Measurements from ENCODE around the gene CADPS2. TPM values are rescaled to one million over a fixed set of nuclear protein-coding genes. Genes with fewer than 3 reads are reported as not detected.

The CADPS2 gene
- polyA plus RNA-seq, 3 donors = not detected

DNA sequence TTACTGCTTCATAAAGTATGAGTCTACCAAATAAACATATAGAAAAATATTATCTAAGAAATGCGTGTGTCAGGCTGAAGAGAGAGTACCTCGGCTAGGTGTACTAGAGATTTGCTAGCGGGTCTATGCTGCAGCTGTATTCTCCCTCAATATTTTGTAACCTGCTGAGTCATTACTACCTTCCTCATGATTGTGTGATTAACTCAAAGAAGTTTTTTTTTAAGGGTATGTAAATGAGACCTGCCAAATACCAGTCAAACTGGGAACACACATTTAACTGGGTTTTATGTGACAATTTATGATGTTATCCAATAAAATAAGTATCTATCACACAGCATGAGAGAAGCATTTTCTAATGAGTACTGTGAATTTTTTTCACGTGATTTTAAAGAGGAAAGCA lies 367.8 kb downstream of the CADPS2 start:
- no peak overlapping the region for H2AFZ ChIP-seq (ENCODE audit: insufficient read depth, low read depth, low read length, poor library complexity, severe bottlenecking)
- no peaks in the 10 kb centered on the region for H3K36me3 Mint-ChIP-seq
- WGBS (ENCODE audit: insufficient coverage) = no CpG with 5 or more reads among the region's 4 CpGs

DNA sequence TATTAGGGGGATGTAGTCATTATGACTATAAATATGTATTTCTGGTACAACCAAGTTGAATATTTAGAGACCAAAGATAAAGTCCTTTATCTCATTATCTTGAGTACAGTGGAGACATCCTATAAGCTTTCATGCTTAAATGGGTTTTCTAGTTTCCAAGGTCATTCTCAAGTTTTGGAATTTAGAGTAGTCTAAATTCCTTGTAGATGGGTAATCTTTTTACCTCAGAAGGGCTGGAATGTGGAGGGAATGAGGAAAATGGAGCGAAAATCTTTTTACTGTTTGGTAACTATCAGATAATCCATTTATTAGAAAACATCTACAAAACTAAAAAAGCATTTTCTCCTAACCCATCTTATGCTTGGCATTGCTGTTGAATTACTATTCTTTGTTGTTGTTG lies 368.7 kb downstream of the CADPS2 start:
- H3K4me1 Mint-ChIP-seq = no peaks in the 10 kb centered on the region
- intact Hi-C loops (cut with micrococcal nuclease) = no loop called here
- WGBS (ENCODE audit: insufficient coverage) = no CpG with 5 or more reads among the region's 1 CpG
- Histone ChIP-seq H3K36me3 (replicated peaks in 1 of 2; ENCODE audit: control insufficient read depth in 1 of 2, insufficient read depth in 2 of 2, low read length in 2 of 2) (no peaks in the 10 kb centered on the region), H3K4me3 (replicated peaks in 1 of 3; ENCODE audit: low read depth in 2 of 3, low read length in 3 of 3) (no peak overlapping the region), H3K79me2 (ENCODE audit: insufficient read depth, low read length) (no peaks in the 10 kb centered on the region), H3K27ac (ENCODE audit: low read depth in 1 of 2, low read length in 2 of 2) (no peak overlapping the region), H4K20me1 (ENCODE audit: insufficient read depth, low read length) (no peaks in the 10 kb centered on the region), H3K9me3 (replicated peaks in 1 of 2; ENCODE audit: control insufficient read depth in 1 of 2, insufficient read depth in 1 of 2, low read length in 2 of 2) (no peaks in the 10 kb centered on the region), H3K4me2 (replicated peaks; ENCODE audit: extremely low read depth, low read length, poor library complexity, severe bottlenecking) (no peak overlapping the region), H3K4me1 (ENCODE audit: control insufficient read depth in 1 of 2, insufficient read depth in 2 of 2, low read length in 2 of 2) (no peaks in the 10 kb centered on the region), H3K27me3 (ENCODE audit: control insufficient read depth in 2 of 2, insufficient read depth in 2 of 2, low read length in 2 of 2) (no peaks in the 10 kb centered on the region), H3K9ac (ENCODE audit: insufficient read depth, low read length, poor library complexity, severe bottlenecking) (no peak overlapping the region), H2AFZ (ENCODE audit: insufficient read depth, low read depth, low read length, poor library complexity, severe bottlenecking) (no peak overlapping the region)
- no peaks in the 10 kb centered on the region for H3K9me3 Mint-ChIP-seq
- no peak overlapping the region for H3K27ac Mint-ChIP-seq
- H3K27me3 Mint-ChIP-seq (ENCODE audit: low read depth in 3 of 3) = no peaks in the 10 kb centered on the region
- H3K4me3 Mint-ChIP-seq = no peak overlapping the region
- TF ChIP-seq, protein P1, sequence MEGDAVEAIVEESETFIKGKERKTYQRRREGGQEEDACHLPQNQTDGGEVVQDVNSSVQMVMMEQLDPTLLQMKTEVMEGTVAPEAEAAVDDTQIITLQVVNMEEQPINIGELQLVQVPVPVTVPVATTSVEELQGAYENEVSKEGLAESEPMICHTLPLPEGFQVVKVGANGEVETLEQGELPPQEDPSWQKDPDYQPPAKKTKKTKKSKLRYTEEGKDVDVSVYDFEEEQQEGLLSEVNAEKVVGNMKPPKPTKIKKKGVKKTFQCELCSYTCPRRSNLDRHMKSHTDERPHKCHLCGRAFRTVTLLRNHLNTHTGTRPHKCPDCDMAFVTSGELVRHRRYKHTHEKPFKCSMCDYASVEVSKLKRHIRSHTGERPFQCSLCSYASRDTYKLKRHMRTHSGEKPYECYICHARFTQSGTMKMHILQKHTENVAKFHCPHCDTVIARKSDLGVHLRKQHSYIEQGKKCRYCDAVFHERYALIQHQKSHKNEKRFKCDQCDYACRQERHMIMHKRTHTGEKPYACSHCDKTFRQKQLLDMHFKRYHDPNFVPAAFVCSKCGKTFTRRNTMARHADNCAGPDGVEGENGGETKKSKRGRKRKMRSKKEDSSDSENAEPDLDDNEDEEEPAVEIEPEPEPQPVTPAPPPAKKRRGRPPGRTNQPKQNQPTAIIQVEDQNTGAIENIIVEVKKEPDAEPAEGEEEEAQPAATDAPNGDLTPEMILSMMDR (IDR thresholded peaks at IDR 0.05) = no peak
- DNase-seq = no peak
- no peaks in the 10 kb centered on the region for H3K36me3 Mint-ChIP-seq

More for the DNA sequence above, 367.8 kb downstream of the CADPS2 start:
- Histone ChIP-seq H3K4me1 (ENCODE audit: control insufficient read depth in 1 of 2, insufficient read depth in 2 of 2, low read length in 2 of 2) (no peaks in the 10 kb centered on the region), H4K20me1 (ENCODE audit: insufficient read depth, low read length) (no peaks in the 10 kb centered on the region), H3K27ac (ENCODE audit: low read depth in 1 of 2, low read length in 2 of 2) (no peak overlapping the region), H3K36me3 (replicated peaks in 1 of 2; ENCODE audit: control insufficient read depth in 1 of 2, insufficient read depth in 2 of 2, low read length in 2 of 2) (no peaks in the 10 kb centered on the region), H3K9ac (ENCODE audit: insufficient read depth, low read length, poor library complexity, severe bottlenecking) (no peak overlapping the region), H3K4me3 (replicated peaks in 1 of 3; ENCODE audit: low read depth in 2 of 3, low read length in 3 of 3) (no peak overlapping the region), H3K9me3 (replicated peaks in 1 of 2; ENCODE audit: control insufficient read depth in 1 of 2, insufficient read depth in 1 of 2, low read length in 2 of 2) (no peaks in the 10 kb centered on the region), H3K4me2 (replicated peaks; ENCODE audit: extremely low read depth, low read length, poor library complexity, severe bottlenecking) (no peak overlapping the region), H3K27me3 (ENCODE audit: control insufficient read depth in 2 of 2, insufficient read depth in 2 of 2, low read length in 2 of 2) (no peaks in the 10 kb centered on the region), H3K79me2 (ENCODE audit: insufficient read depth, low read length) (no peaks in the 10 kb centered on the region)
- Mint-ChIP-seq H3K9me3 (no peaks in the 10 kb centered on the region), H3K4me3 (no peak overlapping the region), H3K27me3 (ENCODE audit: low read depth in 3 of 3) (no peaks in the 10 kb centered on the region), H3K27ac (no peak overlapping the region), H3K4me1 (no peaks in the 10 kb centered on the region)
- intact Hi-C loops (cut with micrococcal nuclease) = no loop called here
- DNase-seq = no peak
- TF ChIP-seq, protein P1 (IDR thresholded peaks at IDR 0.05) = no peak

All from CD14-positive monocyte (primary cell).